Transverse colon (tissue), 4 donors: ENCODE results near the gene POLR2A.
"Not testable (repeated sequence)": the region's sequence is repeated elsewhere in the genome, so short reads cannot be mapped to it uniquely, and the experiment has no call there.

Source experiments
- CTCF ChIP-seq, 5 experiments: fragments of 200-600 bp in 3 of 5; fragments of 450-650 bp in 2 of 5; sonication (generic) in 3 of 5; IDR thresholded peaks; 1 replicate in 2 of 5; 2 replicates in 3 of 5; pipeline ENCODE4 v1.5.1; 2016 to 2017; ENCODE audit warnings: antibody characterized with exemption in 5 of 5, inconsistent platforms in 3 of 5, mild to moderate bottlenecking in 2 of 5, moderate library complexity in 1 of 5
- POLR2A ChIP-seq: fragments of 450-650 bp; IDR thresholded peaks from one replicate; pipeline ENCODE4 v1.6.1; 2016; ENCODE audit warnings: antibody characterized with exemption, mild to moderate bottlenecking, moderate library complexity
- POLR2AphosphoS5 ChIP-seq, 3 donors: sonication (generic); formaldehyde crosslinking; IDR thresholded peaks; one replicate each; pipeline ENCODE4 v1.6.1; 2016; ENCODE audit warnings: antibody characterized with exemption in 3 of 3

- not testable (repeated sequence) for TF ChIP-seq CTCF (IDR thresholded peaks at IDR 0.05); POLR2AphosphoS5 (IDR thresholded peaks at IDR 0.05); POLR2A
Measured at GRCh38 chr17:7481275-7481674, 2.9 kb upstream of the POLR2A start, which contains the start of gene SLC35G6.
